Smooth muscle cell (in vitro differentiated cells): ENCODE results near the gene TLL2. TPM values are rescaled to one million over a fixed set of nuclear protein-coding genes. Genes with fewer than 3 reads are reported as not detected.

Experiments
- DNase-seq: peaks from one replicate; lab custom pipeline; 2025; ENCODE audit not compliant: unreplicated experiment; lab: John Stamatoyannopoulos, UW
- H2AFZ ChIP-seq: fragments of 200-600 bp; sonication (generic); 2 replicates; pipeline ENCODE4 v1.6.0; 2016; ENCODE audit warnings: antibody characterized with exemption, low read depth, mild to moderate bottlenecking
- H3F3A ChIP-seq: fragments of 200-600 bp; sonication (generic); 2 replicates; pipeline ENCODE4 v1.6.0; 2017; ENCODE audit warnings: antibody characterized with exemption, low read depth
- H3K27ac ChIP-seq: fragments of 200-600 bp; sonication (generic); 2 replicates; pipeline ENCODE4 v1.5.1; 2016; ENCODE audit warnings: low read depth, mild to moderate bottlenecking
- H3K27me3 ChIP-seq: fragments of 200-600 bp; sonication (generic); 2 replicates; pipeline ENCODE4 v1.6.1; 2016; ENCODE audit warnings: low read depth, mild to moderate bottlenecking
- H3K36me3 ChIP-seq: fragments of 200-600 bp; sonication (generic); 2 replicates; pipeline ENCODE4 v1.5.1; 2016; ENCODE audit warnings: low read depth
- H3K4me1 ChIP-seq: fragments of 200-600 bp; sonication (generic); 2 replicates; pipeline ENCODE4 v1.5.1; 2016; ENCODE audit warnings: low read depth
- H3K4me2 ChIP-seq: fragments of 200-600 bp; sonication (generic); 2 replicates; pipeline ENCODE4 v1.6.0; 2016; ENCODE audit warnings: mild to moderate bottlenecking
- H3K4me3 ChIP-seq: fragments of 200-600 bp; sonication (generic); 2 replicates; pipeline ENCODE4 v1.5.1; 2016; ENCODE audit warnings: mild to moderate bottlenecking
- H3K79me2 ChIP-seq: fragments of 200-600 bp; sonication (generic); 2 replicates; pipeline ENCODE4 v1.6.0; 2016; ENCODE audit warnings: low read depth, mild to moderate bottlenecking
- H3K9ac ChIP-seq: fragments of 200-600 bp; sonication (generic); 2 replicates; pipeline ENCODE4 v1.6.0; 2016; ENCODE audit warnings: low read depth
- H3K9me3 ChIP-seq: fragments of 200-600 bp; sonication (generic); replicated peaks from 2 replicates; pipeline ENCODE4 v1.5.1; 2016; ENCODE audit warnings: low read depth
- H4K20me1 ChIP-seq: fragments of 200-600 bp; sonication (generic); 2 replicates; pipeline ENCODE4 v1.6.0; 2016; ENCODE audit warnings: low read depth
- CTCF ChIP-seq: fragments of 200-600 bp; sonication (generic); IDR thresholded peaks from 2 replicates; pipeline ENCODE4 v1.5.1; 2017; ENCODE audit warnings: borderline replicate concordance, mild to moderate bottlenecking, antibody characterized with exemption; ENCODE audit not compliant: insufficient read depth, poor library complexity, severe bottlenecking
- WGBS: methylation state at CpG from one replicate; pipeline ENCODE4 v1.1.7; 2016; ENCODE audit warnings: low lambda C conversion rate; 5-methylcytosine and 5-hydroxymethylcytosine counted together
- polyA plus RNA-seq: library from polyadenylated mRNA; unstranded; fragments of >200 nt; fragmentation: Nextera tagmentation; extraction: Ambion mirVana; gene quantifications from 2 replicates; pipeline ENCODE4 v1.2.1, GENCODE V29; 2016
- total RNA-seq: library from RNA; depleted of rRNA; stranded (reverse); fragments of >200 nt; gene quantifications from 2 replicates; pipeline ENCODE4 v1.2.3, GENCODE V29; 2014

TLL2 gene
- total and polyA plus RNA-seq, 2 experiments from 2014 or later, result 0.18 TPM; not detected in 1

GRCh38 chr10:96337106-96337505, 176.6 kb downstream of the TLL2 start:
- 94% methylated on average over 2 of the region's 2 CpGs for WGBS
- peaks cover 4% of the 10 kb centered on the region for H3K27me3 ChIP-seq
- TF ChIP-seq CTCF, result no peak
- H3K4me1 ChIP-seq, result peaks cover 26% of the 10 kb centered on the region
- no peaks in the 10 kb centered on the region for H3K79me2 ChIP-seq
- DNase-seq, result no peak
- H4K20me1 ChIP-seq, result no peaks in the 10 kb centered on the region
- H3K4me2 ChIP-seq, result no peak overlapping the region
- no peak overlapping the region for H3K9ac ChIP-seq
- no peaks in the 10 kb centered on the region for H3K9me3 ChIP-seq
- H2AFZ ChIP-seq, result no peak overlapping the region
- H3K27ac ChIP-seq, result no peak overlapping the region
- no peaks in the 10 kb centered on the region for H3K36me3 ChIP-seq
- no peak overlapping the region for H3K4me3 ChIP-seq
- H3F3A ChIP-seq, result no peaks in the 10 kb centered on the region

DNA sequence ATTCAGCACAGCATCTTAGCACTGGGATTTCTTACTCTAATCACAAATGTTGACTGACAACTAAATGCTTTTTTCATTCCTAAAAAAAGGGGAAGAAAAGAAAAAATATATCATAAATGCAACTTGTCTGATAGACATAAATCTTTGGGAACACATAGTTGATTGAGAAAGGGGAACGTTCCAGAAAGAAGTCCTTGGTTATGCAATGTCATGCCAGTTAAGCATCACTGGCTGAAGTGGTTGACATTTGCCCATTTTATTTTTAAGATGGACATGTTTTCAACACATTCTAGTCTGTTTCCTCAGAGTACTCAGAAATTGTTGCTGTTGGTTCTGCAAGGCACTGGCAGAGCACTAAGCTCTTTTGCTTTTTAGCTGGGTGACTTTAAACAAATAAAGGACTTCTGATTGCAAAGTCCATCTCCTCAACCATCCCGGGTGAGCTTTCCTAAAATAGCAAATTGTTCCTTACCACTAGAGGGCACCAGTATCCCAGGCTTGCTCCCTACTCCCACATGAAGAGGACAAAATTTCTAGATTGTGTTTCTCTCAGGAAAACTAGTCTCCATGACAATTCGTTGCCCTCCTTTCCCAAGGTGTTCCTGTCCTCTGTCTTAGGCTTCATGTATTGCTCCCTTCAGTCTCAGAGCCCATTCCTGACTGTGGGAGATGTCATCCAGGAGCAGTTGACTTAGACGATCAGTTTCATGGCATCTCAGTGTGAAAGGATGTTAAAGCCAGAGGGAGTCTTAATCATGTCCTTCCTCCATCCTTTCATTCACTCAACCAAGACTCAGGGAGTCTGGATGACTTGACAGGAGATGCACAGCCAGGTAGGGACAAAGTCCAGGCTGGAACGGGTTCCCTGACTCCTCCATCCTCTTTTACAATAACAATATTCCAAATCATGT, 178.9 kb downstream of the TLL2 start:
- peaks cover 14% of the 10 kb centered on the region for H3K4me1 ChIP-seq
- H3K36me3 ChIP-seq, result no peaks in the 10 kb centered on the region
- no peaks in the 10 kb centered on the region for H3K9me3 ChIP-seq
- no peaks in the 10 kb centered on the region for H3F3A ChIP-seq
- no peak overlapping the region for H3K27ac ChIP-seq
- peaks cover 4% of the 10 kb centered on the region for H3K27me3 ChIP-seq
- H3K9ac ChIP-seq, result no peak overlapping the region
- no peak overlapping the region for H3K4me3 ChIP-seq
- no peak overlapping the region for H2AFZ ChIP-seq
- 47% methylated on average over 5 of the region's 5 CpGs for WGBS
- no peak overlapping the region for H3K4me2 ChIP-seq
- peak; percentile 82 for TF ChIP-seq CTCF
- no peaks in the 10 kb centered on the region for H3K79me2 ChIP-seq
- no peak for DNase-seq
- no peaks in the 10 kb centered on the region for H4K20me1 ChIP-seq

DNA sequence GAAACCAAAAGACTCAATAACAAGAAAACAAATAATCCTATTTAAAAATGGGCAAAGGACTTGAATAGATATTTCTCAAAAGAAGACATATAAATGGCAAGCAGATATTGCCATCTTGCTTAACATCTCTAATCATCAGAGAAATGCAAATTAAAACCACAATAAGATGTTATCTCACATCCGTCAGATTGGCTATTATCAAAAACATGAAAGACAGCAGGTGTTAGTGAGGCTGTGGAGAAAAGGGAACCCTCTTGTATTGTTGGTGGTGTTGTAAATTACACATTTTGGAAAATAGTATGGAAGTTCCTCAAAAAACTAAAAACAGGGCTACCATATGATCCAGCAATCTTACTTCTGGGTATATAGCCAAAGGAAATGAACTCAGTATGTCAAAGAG, 180.6 kb downstream of the TLL2 start:
- H3K9me3 ChIP-seq, result no peaks in the 10 kb centered on the region
- H3K4me1 ChIP-seq, result no peaks in the 10 kb centered on the region
- H3K9ac ChIP-seq, result no peak overlapping the region
- H4K20me1 ChIP-seq, result no peaks in the 10 kb centered on the region
- WGBS, result 67% methylated on average over 1 of the region's 1 CpG
- peaks cover 4% of the 10 kb centered on the region for H3K27me3 ChIP-seq
- no peak overlapping the region for H2AFZ ChIP-seq
- H3K4me3 ChIP-seq, result no peak overlapping the region
- H3K79me2 ChIP-seq, result no peaks in the 10 kb centered on the region
- H3F3A ChIP-seq, result no peaks in the 10 kb centered on the region
- no peak overlapping the region for H3K27ac ChIP-seq
- no peak overlapping the region for H3K4me2 ChIP-seq
- no peak for TF ChIP-seq CTCF
- H3K36me3 ChIP-seq, result no peaks in the 10 kb centered on the region
- no peak for DNase-seq
